Transverse colon (tissue), 4 donors: ENCODE data around the gene HAO1. TPM values are rescaled to one million over a fixed set of nuclear protein-coding genes. Genes with fewer than 3 reads are reported as not detected.

Experiments used
- DNase-seq: peaks from one replicate; pipeline ENCODE4 v3.0.0-alpha.2; 2019
- H3K27ac ChIP-seq, 4 donors: fragments of 200-600 bp; sonication (generic); 2 replicates each; pipeline ENCODE4 v1.5.1; 2016 to 2018; ENCODE audit warnings: inconsistent platforms in 4 of 4
- H3K27me3 ChIP-seq: fragments of 200-600 bp; sonication (generic); 2 replicates; pipeline ENCODE4 v1.5.1; 2017; ENCODE audit warnings: inconsistent platforms
- H3K36me3 ChIP-seq, 4 donors: fragments of 200-600 bp; sonication (generic); 2 replicates each; pipeline ENCODE4 v1.5.1; 2017 to 2019; ENCODE audit warnings: inconsistent platforms in 4 of 4
- H3K4me1 ChIP-seq, 4 donors: fragments of 200-600 bp; sonication (generic); 2 replicates each; pipeline ENCODE4 v1.5.1; 2017 to 2020; ENCODE audit warnings: inconsistent platforms in 4 of 4
- H3K4me3 ChIP-seq, 4 donors: fragments of 200-600 bp; sonication (generic); 1 replicate in 1 of 4; 2 replicates in 3 of 4; pipeline versions ENCODE4 v1.5.1 to v1.6.1; 2017 to 2019; ENCODE audit warnings: inconsistent platforms in 4 of 4
- H3K9me3 ChIP-seq, 2 donors: fragments of 200-600 bp; sonication (generic); 2 replicates each; pipeline ENCODE4 v1.5.1; 2017 to 2019; ENCODE audit warnings: inconsistent platforms in 2 of 2
- EP300 ChIP-seq: sonication (generic); formaldehyde crosslinking; IDR thresholded peaks from one replicate; pipeline ENCODE4 v1.6.1; 2017; ENCODE audit warnings: antibody characterized with exemption, low read depth
- POLR2A ChIP-seq: fragments of 450-650 bp; IDR thresholded peaks from one replicate; pipeline ENCODE4 v1.6.1; 2016; ENCODE audit warnings: antibody characterized with exemption, mild to moderate bottlenecking, moderate library complexity
- POLR2AphosphoS5 ChIP-seq, 3 donors: sonication (generic); formaldehyde crosslinking; IDR thresholded peaks; one replicate each; pipeline ENCODE4 v1.6.1; 2016; ENCODE audit warnings: antibody characterized with exemption in 3 of 3
- WGBS, 2 donors: methylation state at CpG; one replicate each; pipeline ENCODE4 v1.1.5; 2018; ENCODE audit warnings: low coverage in 1 of 2; 5-methylcytosine and 5-hydroxymethylcytosine counted together
- in situ Hi-C, 4 donors: fragments of 200-750 bp; cut with MboI; loops; one replicate each; pipeline versions ENCODE4 v1.15.0 to v1.15.1; 2017; ENCODE audit warnings: low sequenced_read_pairs in 3 of 4, low pct_ligation_motif_present in 1 of 4, low pct_unique_long_range_greater_than_20kb in 1 of 4
- intact Hi-C: fragments of 100-400 bp; cut with DNase I; formaldehyde crosslinking; loops from one replicate; pipeline ENCODE4 v1.15.1; 2023; ENCODE audit warnings: low total_unique reads
- total RNA-seq, 4 donors: library from RNA; depleted of rRNA; stranded (reverse); fragments of >200 nt; gene quantifications; one replicate each; pipeline ENCODE4 v1.1.0, GENCODE V29; 2016
- TF ChIP-seq, protein P1 (sequence below), 5 experiments: fragments of 200-600 bp in 3 of 5; fragments of 450-650 bp in 2 of 5; sonication (generic) in 3 of 5; IDR thresholded peaks; 1 replicate in 2 of 5; 2 replicates in 3 of 5; pipeline ENCODE4 v1.5.1; 2016 to 2017; ENCODE audit warnings: antibody characterized with exemption in 5 of 5, inconsistent platforms in 3 of 5, mild to moderate bottlenecking in 2 of 5, moderate library complexity in 1 of 5

Gene HAO1
- total RNA-seq, 4 donors from 2014 or later: not detected

DNA sequence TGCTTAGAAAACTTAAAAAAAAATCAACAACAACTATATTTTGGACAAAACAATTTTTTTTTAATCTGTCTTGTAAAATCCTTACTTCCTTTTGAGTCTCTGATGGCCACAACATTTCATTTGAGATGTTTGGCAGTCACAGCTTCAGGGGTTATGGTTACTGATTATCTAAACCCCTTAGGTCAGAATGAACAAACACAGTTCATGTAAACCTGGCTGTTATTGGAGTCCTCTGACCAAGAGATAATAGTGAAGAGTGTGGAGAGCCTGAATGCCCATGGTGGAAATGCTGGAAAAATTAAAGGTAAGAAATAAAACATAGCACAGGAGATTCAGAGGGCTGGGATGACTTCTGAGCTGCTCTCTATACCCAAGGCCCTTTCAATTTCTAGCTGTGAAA is 41.1 kb upstream of the HAO1 start:
- no peaks in the 10 kb centered on the region for H3K27me3 ChIP-seq
- H3K4me1 ChIP-seq: no peaks in the 10 kb centered on the region
- in situ Hi-C loops (no loop called here), intact Hi-C loops (no loop called here)
- TF ChIP-seq, protein P1, sequence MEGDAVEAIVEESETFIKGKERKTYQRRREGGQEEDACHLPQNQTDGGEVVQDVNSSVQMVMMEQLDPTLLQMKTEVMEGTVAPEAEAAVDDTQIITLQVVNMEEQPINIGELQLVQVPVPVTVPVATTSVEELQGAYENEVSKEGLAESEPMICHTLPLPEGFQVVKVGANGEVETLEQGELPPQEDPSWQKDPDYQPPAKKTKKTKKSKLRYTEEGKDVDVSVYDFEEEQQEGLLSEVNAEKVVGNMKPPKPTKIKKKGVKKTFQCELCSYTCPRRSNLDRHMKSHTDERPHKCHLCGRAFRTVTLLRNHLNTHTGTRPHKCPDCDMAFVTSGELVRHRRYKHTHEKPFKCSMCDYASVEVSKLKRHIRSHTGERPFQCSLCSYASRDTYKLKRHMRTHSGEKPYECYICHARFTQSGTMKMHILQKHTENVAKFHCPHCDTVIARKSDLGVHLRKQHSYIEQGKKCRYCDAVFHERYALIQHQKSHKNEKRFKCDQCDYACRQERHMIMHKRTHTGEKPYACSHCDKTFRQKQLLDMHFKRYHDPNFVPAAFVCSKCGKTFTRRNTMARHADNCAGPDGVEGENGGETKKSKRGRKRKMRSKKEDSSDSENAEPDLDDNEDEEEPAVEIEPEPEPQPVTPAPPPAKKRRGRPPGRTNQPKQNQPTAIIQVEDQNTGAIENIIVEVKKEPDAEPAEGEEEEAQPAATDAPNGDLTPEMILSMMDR (IDR thresholded peaks at IDR 0.05): no peak
- TF ChIP-seq EP300 (no peak), POLR2A (no peak), POLR2AphosphoS5 (IDR thresholded peaks at IDR 0.05) (no peak)
- H3K36me3 ChIP-seq: peaks cover 0 to 17% (median 7%) of the 10 kb centered on the region in 4 donors
- H3K9me3 ChIP-seq: no peaks in the 10 kb centered on the region
- no peak for DNase-seq
- H3K4me3 ChIP-seq: no peak overlapping the region
- H3K27ac ChIP-seq: no peak overlapping the region

GRCh38 chr20:7980332-7981046 is 40.2 kb upstream of the HAO1 start:
- Histone ChIP-seq H3K4me3 (no peak overlapping the region), H3K9me3 (no peaks in the 10 kb centered on the region), H3K36me3 (peaks cover 0 to 17% (median 7%) of the 10 kb centered on the region in 4 donors), H3K27me3 (no peaks in the 10 kb centered on the region), H3K4me1 (no peaks in the 10 kb centered on the region), H3K27ac (no peak overlapping the region)
- TF ChIP-seq, protein P1 (IDR thresholded peaks at IDR 0.05): peak in 4 of 5 experiments; percentile 19 to 35 (median 28)
- no peak for TF ChIP-seq POLR2A
- 63 to 68% methylated on average over 8 to 10 of the region's 10 CpGs for WGBS, 2 donors
- in situ Hi-C loops (no loop called here), intact Hi-C loops (no loop called here)
- DNase-seq: no peak

DNA sequence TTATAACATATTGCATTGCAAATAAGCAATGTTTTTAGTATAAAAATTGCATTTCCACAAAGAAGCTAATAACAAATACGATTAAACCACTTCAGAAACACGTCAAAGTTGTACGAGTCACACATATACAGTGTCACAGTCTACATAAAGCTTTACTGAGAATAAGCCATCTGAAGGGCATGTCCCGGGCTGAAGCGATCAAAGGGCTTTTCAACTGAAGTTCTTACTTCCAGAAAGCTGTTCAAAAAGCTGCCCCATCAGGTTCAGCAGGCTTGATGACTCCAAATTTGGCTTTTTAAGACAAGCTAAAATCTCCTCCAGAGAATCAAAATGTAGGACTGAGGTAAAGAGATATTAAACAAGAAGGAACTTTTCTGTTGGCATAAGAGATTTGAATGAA is 37.5 kb upstream of the HAO1 start:
- intact Hi-C loops: no loop called here
- TF ChIP-seq POLR2A (no peak), EP300 (no peak), POLR2AphosphoS5 (IDR thresholded peaks at IDR 0.05) (no peak)
- TF ChIP-seq, protein P1 (IDR thresholded peaks at IDR 0.05): no peak
- Histone ChIP-seq H3K27ac (no peak overlapping the region), H3K4me1 (no peaks in the 10 kb centered on the region), H3K4me3 (no peak overlapping the region), H3K9me3 (no peaks in the 10 kb centered on the region), H3K36me3 (peaks cover 0 to 14% (median 4%) of the 10 kb centered on the region in 4 donors), H3K27me3 (no peaks in the 10 kb centered on the region)
- no peak for DNase-seq
- 88 to 92% methylated on average over 5 of the region's 5 CpGs for WGBS, 2 donors
- in situ Hi-C loops: no loop called here

- TF ChIP-seq, protein P1 (IDR thresholded peaks at IDR 0.05): no peak
- TF ChIP-seq EP300 (no peak), POLR2AphosphoS5 (IDR thresholded peaks at IDR 0.05) (no peak), POLR2A (no peak)
- Histone ChIP-seq H3K4me1 (no peaks in the 10 kb centered on the region), H3K9me3 (no peaks in the 10 kb centered on the region), H3K4me3 (no peak overlapping the region), H3K27me3 (no peaks in the 10 kb centered on the region), H3K36me3 (no peaks in the 10 kb centered on the region), H3K27ac (no peak overlapping the region)
- DNase-seq: no peak
- WGBS, 2 donors: 81 to 87% methylated on average over 6 to 9 of the region's 9 CpGs
- in situ Hi-C loops (no loop called here), intact Hi-C loops (no loop called here)
Measured at GRCh38 chr20:7975851-7976414, 35.7 kb upstream of the HAO1 start.
